GM08714 (cell line): ENCODE data around the gene SEMA3D.

ENCODE experiments used
- H3K4me3 ChIP-seq: fragments of 200-500 bp; sonication (Bioruptor generic); 2 replicates; pipeline ENCODE4 v1.5.1; 2014; ENCODE audit warnings: mild to moderate bottlenecking, low read length, inconsistent platforms
- ZNF274 ChIP-seq: IDR thresholded peaks from 2 replicates; pipeline ENCODE4 v1.6.1; 2012; ENCODE audit warnings: mild to moderate bottlenecking, low read depth, low read length

Gene SEMA3D

DNA sequence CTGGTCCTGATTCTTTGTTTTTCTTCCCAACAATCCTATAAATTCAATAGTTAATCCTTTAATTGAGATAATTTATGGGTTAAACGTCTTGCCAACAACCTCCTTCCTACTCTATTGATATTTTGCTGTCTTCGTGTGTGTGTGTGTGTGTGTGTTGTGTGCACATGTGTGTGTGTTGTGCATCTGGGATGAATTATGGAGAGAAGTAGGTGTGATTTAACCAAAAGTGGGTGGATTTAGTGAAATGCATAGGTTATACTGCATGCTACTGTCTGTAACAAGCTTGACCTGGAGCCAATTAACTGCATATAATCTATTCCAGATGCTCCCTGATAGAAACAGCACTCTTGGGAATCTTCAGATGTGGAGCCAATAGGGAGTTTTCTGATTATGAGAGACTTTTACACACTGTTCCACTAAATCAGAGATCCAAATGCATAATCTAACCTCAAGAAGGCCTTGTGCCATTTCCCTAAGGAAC is 61.2 kb downstream of the SEMA3D start:
- TF ChIP-seq ZNF274: no peak
- no peak overlapping the region for H3K4me3 ChIP-seq

DNA sequence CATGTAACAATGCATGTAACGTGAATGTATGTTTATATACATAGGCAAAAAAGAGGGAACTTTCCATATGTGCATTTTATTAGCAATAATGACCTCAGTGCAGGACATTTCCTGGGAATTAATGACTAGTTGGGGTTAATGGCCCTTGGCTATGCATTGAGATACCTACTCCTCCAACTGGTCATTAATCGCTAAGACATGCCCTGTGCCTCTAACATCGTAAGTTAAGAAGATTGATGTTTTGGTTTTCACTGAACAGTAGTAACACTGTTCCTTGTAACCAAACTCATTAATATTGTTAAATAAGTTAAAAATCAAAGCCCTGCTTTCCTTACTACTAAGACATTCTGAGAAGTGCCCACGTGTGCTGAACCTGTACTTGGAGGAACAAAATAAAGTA is 61.7 kb downstream of the SEMA3D start:
- no peak overlapping the region for H3K4me3 ChIP-seq
- no peak for TF ChIP-seq ZNF274

DNA sequence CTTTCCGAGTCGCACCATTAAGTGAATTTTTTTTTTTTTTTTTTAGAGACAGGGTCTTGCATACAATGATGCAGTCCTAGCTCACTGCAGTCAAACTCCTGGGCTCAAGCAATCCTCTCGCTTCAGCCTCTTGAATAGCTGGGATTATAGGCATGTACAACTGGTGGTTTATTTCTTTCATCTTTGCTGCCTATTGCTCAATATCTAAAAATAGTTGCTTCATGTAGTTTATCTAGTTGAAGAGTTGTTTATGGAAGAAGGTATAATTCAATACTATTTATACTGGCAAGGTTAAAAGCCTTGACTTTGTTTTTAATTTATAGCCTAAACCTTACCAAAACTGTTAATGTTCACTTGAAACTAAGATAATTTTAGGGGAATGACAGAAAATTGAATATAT is 66.9 kb downstream of the SEMA3D start:
- no peak overlapping the region for H3K4me3 ChIP-seq
- no peak for TF ChIP-seq ZNF274

DNA sequence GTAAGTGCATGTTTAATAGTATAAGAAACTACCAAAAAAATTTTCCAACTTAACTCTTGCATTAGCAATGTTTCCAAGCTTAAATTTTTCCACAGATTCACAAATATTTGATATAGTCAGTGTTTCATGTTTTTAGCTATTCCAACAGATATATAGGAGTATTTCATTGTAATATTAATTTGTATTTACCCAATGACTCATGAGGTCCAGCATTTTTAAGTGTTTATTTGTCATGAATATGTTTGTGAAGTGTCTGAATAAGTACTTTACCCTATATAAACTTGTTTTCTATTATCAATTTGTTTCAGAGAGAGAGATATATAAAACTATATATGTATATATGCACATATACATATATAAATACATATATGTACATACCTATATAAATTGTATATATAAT is 71.0 kb downstream of the SEMA3D start:
- H3K4me3 ChIP-seq: no peak overlapping the region
- TF ChIP-seq ZNF274: no peak

DNA sequence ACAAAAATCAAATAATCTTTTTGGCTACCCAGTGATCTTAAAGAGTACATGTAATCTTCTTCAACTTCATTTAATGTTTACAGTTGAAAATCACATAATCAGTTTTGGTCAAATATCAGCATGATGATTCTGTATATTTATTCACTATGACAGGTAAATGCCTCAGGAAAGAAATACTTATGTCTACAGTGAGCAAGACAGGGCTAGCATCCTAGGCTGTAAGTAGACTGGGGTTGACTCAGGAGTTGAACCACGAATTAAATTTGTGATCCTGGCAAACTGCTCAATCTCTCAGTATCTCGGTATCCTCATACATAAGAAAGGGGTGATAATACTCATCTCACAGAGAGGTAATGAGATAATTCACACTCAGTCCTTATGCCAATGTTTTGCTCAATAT is 71.8 kb downstream of the SEMA3D start:
- H3K4me3 ChIP-seq: no peak overlapping the region
- TF ChIP-seq ZNF274: no peak

DNA sequence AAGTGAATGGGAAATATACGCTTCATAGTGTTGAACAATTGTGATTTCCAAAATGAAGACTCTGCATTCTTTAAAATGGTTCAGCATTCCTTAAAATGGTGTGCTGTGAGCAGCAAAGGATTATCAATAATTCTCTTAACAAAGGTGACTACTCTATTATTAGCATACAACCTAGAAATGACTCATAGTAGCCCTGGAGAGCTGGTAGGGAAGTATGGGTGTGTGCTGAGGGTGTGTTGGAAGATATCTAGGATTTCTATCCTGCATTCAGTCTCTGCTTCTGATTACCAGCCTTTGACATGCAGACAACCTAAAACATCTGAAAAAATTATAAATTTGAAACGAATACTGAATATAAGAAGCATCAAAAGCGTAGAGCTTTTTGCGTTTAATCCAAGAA is 72.5 kb downstream of the SEMA3D start:
- H3K4me3 ChIP-seq: no peak overlapping the region
- no peak for TF ChIP-seq ZNF274

DNA sequence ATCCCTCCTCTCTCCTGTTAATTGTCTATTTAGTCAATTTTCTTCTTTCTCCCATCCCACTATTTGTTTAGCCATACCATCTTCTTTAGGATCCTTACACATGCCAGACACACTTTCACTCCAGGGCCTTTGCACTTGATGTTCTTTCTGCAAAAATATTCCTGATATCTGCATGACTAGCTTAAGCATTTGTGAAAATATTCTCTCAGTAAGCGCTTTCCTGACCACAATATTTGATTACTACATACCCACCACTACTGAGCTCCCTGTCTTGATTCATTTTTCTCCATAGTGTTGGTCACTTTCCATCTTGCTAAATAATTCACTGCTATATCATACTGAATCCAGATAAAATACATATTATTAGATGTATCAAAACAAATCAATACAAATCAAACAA is 75.1 kb downstream of the SEMA3D start:
- no peak for TF ChIP-seq ZNF274
- H3K4me3 ChIP-seq: no peak overlapping the region

DNA sequence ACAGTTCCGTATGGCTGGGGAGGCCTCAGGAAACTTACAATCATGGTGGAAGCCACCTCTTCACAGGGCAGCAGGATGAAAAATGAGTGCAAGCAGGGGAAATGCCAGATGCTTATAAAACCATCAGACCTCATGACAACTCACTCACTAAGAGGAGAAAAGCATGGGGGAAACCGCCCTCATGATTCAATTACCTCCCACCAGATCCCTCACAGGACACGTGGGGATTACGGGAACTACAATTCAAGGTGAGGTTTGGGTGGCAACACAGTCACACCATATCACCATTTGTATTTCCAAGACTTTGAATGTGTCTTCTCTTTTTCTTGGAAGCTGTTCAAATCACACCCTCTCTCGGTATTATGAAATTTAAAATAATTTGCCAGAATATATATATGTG is 80.1 kb downstream of the SEMA3D start:
- H3K4me3 ChIP-seq: no peak overlapping the region
- no peak for TF ChIP-seq ZNF274

DNA sequence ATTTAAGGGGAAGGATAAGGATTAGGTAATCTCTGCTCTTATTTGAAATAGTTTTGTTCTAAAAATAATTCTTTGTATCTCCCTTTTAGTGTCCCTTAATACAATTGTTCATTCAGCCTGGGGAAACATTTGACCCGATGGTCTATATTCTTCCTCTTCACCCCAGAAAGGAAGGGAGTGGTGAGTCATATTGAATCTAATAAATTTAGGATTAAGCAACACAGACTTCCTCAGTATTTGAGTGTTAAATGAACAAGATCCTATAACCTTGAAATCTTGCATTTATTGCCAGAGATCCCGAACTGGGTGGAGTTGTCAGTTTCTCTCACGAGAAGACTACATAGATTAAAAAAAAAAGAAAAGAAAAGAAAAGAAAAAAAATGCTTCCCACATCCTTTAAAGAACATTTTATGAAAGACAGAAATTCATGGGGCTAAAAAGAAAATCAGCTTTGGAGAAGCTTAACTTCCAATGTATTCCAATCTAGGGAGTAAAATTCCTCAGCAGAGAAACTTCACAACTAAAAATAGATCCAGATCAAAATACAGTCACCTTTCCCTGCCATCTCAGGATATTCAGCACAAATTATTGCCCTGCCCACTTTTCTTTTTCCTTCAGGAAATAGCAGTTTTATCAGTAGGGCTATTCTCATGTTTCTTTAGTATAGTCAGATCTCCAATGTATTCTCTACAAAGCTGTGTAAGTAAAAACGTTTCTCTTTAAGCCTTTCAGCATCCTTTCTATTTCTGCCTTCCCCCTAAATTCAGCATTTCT is 82.2 kb downstream of the SEMA3D start:
- TF ChIP-seq ZNF274: no peak

DNA sequence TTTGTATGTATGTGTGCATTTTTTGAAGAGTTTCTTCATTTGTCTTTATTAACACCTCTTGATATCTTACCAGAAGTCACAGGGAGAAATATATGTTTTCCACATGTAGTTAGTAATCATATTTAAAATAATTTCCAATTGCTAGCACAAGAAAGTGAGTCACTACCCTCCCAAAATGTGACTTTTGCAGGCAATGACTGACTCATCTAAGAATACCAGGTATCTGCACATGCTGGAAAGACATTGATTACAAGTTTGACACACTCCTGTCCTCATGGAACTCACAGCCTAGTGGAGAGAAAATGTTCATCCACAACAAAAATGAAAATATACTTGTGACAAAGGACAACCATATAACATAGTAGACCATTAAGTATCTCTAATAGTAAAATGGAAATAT is 82.9 kb downstream of the SEMA3D start:
- H3K4me3 ChIP-seq: no peak overlapping the region
- TF ChIP-seq ZNF274: no peak

More for the DNA sequence above, 82.2 kb downstream of the SEMA3D start:
- H3K4me3 ChIP-seq: no peak overlapping the region

DNA sequence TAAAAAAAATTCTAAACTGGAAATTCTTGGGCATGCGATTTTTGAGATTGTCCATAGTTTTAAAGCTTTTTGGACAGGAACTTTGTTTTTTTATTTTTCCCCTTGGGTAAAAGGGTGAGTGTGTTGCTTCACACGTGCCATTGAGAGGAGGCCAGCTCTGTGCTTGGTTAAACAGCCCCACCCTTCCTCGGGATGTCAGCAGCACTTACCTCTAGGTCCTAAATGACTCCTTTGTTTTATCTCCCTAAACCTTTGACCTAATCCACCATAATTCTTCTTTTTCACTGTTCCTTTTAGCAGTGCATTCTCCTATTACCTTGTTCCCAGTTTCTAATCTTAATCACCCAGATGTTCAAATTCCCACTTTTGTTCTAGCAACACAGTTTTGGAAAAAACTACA is 83.5 kb downstream of the SEMA3D start:
- no peak for TF ChIP-seq ZNF274
- no peak overlapping the region for H3K4me3 ChIP-seq

DNA sequence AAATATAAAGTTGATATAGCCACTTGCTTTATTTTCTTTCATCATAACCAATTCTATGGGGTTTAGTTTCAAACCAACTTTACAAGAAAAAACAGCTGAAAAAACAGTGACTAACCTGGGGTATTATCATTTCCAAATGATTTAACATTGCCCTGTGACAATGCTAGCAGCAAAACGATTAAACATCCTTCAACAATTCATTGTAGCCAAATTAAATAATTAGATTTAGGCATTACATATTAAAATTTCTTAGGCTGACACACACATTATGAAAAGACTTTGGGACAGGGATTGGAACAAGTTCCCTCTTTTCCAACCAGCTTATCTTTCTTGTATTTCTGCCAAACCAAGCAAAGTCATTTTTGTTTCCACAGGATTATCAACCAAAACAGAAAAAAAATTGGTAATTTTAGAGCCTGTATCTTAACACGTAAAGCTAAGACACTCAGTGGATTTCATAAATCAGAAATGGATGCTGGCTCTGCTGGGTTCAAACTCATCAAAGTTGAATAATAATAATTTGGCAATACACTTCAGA is 84.0 kb downstream of the SEMA3D start:
- no peak overlapping the region for H3K4me3 ChIP-seq
- no peak for TF ChIP-seq ZNF274

DNA sequence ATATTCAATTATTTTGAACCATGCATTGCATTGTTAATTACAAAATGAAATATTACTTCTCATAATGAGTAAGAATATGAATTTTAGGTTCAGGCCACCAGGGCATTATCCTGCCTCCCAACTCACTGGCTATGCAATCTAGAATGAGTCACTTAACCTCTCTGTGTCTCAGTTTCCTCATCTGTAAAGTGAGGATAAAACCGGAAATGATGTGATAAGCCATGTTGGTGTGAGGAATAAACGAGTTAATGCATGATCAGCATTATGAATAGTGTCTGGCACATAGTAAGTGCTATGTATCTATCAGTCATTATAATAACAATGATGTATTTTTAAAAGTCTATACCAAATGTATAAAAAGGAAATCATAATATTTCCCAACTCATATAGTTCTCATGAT is 85.5 kb downstream of the SEMA3D start:
- TF ChIP-seq ZNF274: no peak
- no peak overlapping the region for H3K4me3 ChIP-seq

DNA sequence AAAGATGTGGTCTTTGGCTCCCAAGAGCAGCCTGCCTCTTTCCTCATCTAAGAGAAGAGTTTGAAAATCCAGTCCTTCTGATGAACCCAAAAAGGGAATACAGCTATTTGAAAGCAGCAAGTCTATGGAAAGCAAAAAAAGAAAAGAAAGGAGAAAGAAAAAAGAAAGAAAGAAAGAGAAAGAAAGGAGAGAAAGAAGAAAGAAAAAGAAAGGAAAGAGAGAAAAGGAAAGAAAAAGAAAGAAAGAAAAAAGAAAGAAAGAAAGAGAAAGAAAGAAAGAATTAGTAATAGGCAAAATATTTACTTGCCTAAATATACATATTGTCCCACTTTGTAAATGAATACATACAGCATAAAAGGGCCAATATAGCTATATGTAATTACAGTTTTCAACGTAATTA is 89.0 kb downstream of the SEMA3D start:
- TF ChIP-seq ZNF274: no peak
- no peak overlapping the region for H3K4me3 ChIP-seq

DNA sequence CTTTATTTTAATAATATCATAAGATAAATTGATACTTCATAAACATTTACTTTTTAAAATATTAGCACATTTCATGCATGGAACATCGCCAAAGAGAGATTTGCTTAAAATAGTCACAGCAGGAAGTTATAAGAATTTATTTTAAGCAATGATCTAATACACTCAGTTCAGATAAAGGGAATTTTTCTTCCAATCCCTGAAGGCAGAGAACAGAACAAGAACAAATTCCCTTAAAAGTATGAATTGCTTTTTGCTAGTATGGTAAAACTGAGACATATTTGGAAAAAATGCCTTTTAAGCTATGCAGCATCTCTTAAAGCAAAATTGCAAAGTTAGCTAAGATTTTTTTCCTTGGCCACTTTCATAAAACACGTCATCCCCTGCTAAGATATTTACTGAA is 91.0 kb downstream of the SEMA3D start:
- TF ChIP-seq ZNF274: no peak
- no peak overlapping the region for H3K4me3 ChIP-seq

DNA sequence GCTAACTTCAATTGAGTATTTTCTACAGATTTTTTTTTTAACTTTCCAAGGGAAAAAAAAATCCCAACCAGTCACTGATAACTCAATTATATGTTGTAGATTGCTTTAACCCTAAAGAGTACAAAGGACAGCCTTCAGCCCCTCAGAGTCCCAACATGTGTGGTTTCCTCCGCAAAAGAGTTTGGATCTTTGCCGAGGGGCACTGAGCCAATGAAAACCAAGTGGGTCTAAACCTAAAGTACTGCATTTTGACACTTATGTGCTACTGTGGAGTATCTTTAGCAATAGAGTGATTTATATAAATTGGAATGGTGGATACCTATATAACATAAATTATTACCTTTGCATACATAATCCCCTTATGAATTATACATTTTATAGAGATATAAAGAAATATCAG is 91.5 kb downstream of the SEMA3D start:
- no peak overlapping the region for H3K4me3 ChIP-seq
- TF ChIP-seq ZNF274: no peak
